Activated T-helper 2 cell treated with anti-CD3 and anti-CD28 coated beads, Interferon-gamma antibody, Interleukin-2, Interleukin-4, amounts not matched to agents 10 μg/mL and 5 μg/mL and 100 μg/mL, durations not matched to agents 14 hours and 24 hours and 36 hours (primary cell): Measurements from ENCODE around the gene RPS6KA2. TPM values are rescaled to one million over a fixed set of nuclear protein-coding genes. Genes with fewer than 3 reads are reported as not detected.

Experiments
- DNase-seq: peaks from one replicate; pipeline ENCODE4 v3.0.0; 2021; ENCODE audit warnings: low spot score
- H3K27ac Mint-ChIP-seq: one replicate; pipeline ENCODE4 v1.8.0; 2021; ENCODE audit warnings: mixed read lengths
- H3K27me3 Mint-ChIP-seq: one replicate; pipeline ENCODE4 v1.8.0; 2021; ENCODE audit warnings: low read depth, mixed read lengths
- H3K36me3 Mint-ChIP-seq: one replicate; pipeline ENCODE4 v1.8.0; 2021; ENCODE audit warnings: low read depth, mixed read lengths
- H3K4me1 Mint-ChIP-seq: one replicate; pipeline ENCODE4 v1.8.0; 2021; ENCODE audit warnings: low read depth, mixed read lengths
- H3K4me3 Mint-ChIP-seq: one replicate; pipeline ENCODE4 v1.8.0; 2021; ENCODE audit warnings: low read depth, mild to moderate bottlenecking, moderate library complexity, mixed read lengths
- H3K9me3 Mint-ChIP-seq: one replicate; pipeline ENCODE4 v1.8.0; 2021; ENCODE audit warnings: mixed read lengths
- intact Hi-C: fragments of 100-400 bp; cut with micrococcal nuclease; formaldehyde crosslinking; loops from one replicate; pipeline ENCODE4 v1.15.1; 2023
- total RNA-seq: library from RNA; stranded (reverse); gene quantifications from 2 replicates; pipeline ENCODE4 v1.2.3, GENCODE V29; 2022

Gene RPS6KA2
- total RNA-seq, 1 donor from 2014 or later, result 2.1 TPM

GRCh38 chr6:166578536-166579236 is 48.4 kb downstream of the RPS6KA2 start:
- Mint-ChIP-seq H3K27ac (no peak overlapping the region), H3K9me3 (peaks cover 5% of the 10 kb centered on the region), H3K4me3 (no peak overlapping the region), H3K36me3 (no peaks in the 10 kb centered on the region), H3K27me3 (no peaks in the 10 kb centered on the region), H3K4me1 (no peaks in the 10 kb centered on the region)
- intact Hi-C loops, result no loop called here
- no peak for DNase-seq

GRCh38 chr6:166575205-166575604 is 51.8 kb downstream of the RPS6KA2 start:
- no peak for DNase-seq
- Mint-ChIP-seq H3K4me1 (no peaks in the 10 kb centered on the region), H3K4me3 (no peak overlapping the region), H3K27me3 (no peaks in the 10 kb centered on the region), H3K9me3 (peaks cover 5% of the 10 kb centered on the region), H3K36me3 (no peaks in the 10 kb centered on the region), H3K27ac (no peak overlapping the region)
- intact Hi-C loops, result no loop called here

- no peaks in the 10 kb centered on the region for H3K27me3 Mint-ChIP-seq
- H3K27ac Mint-ChIP-seq, result no peak overlapping the region
- peaks cover 5% of the 10 kb centered on the region for H3K9me3 Mint-ChIP-seq
- no peak for DNase-seq
- H3K4me1 Mint-ChIP-seq, result no peaks in the 10 kb centered on the region
- intact Hi-C loops, result no loop called here
- no peak overlapping the region for H3K4me3 Mint-ChIP-seq
- no peaks in the 10 kb centered on the region for H3K36me3 Mint-ChIP-seq
These were observed 53.4 kb downstream of the RPS6KA2 start for GRCh38 chr6:166573511-166574216.

GRCh38 chr6:166572370-166573261 is 54.4 kb downstream of the RPS6KA2 start:
- Mint-ChIP-seq H3K27ac (no peak overlapping the region), H3K9me3 (peaks cover 5% of the 10 kb centered on the region), H3K4me1 (no peaks in the 10 kb centered on the region), H3K36me3 (no peaks in the 10 kb centered on the region), H3K4me3 (no peak overlapping the region), H3K27me3 (no peaks in the 10 kb centered on the region)
- no peak for DNase-seq
- intact Hi-C loops, result no loop called here

GRCh38 chr6:166570929-166571713 is 55.9 kb downstream of the RPS6KA2 start:
- DNase-seq, result no peak
- Mint-ChIP-seq H3K9me3 (peaks cover 2% of the 10 kb centered on the region), H3K4me1 (no peaks in the 10 kb centered on the region), H3K4me3 (no peak overlapping the region), H3K27ac (no peak overlapping the region), H3K27me3 (no peaks in the 10 kb centered on the region), H3K36me3 (no peaks in the 10 kb centered on the region)
- intact Hi-C loops, result no loop called here

GRCh38 chr6:166569206-166569605 is 57.8 kb downstream of the RPS6KA2 start:
- Mint-ChIP-seq H3K4me1 (no peaks in the 10 kb centered on the region), H3K27ac (no peak overlapping the region), H3K36me3 (no peaks in the 10 kb centered on the region), H3K27me3 (no peaks in the 10 kb centered on the region), H3K9me3 (no peaks in the 10 kb centered on the region), H3K4me3 (no peak overlapping the region)
- DNase-seq, result no peak
- intact Hi-C loops, result no loop called here

GRCh38 chr6:166567813-166568212 is 59.2 kb downstream of the RPS6KA2 start:
- H3K36me3 Mint-ChIP-seq, result no peaks in the 10 kb centered on the region
- H3K27ac Mint-ChIP-seq, result no peak overlapping the region
- H3K27me3 Mint-ChIP-seq, result no peaks in the 10 kb centered on the region
- intact Hi-C loops, result no loop called here
- H3K4me1 Mint-ChIP-seq, result no peaks in the 10 kb centered on the region
- no peak overlapping the region for H3K4me3 Mint-ChIP-seq
- no peaks in the 10 kb centered on the region for H3K9me3 Mint-ChIP-seq
- no peak for DNase-seq

- DNase-seq, result no peak
- Mint-ChIP-seq H3K27me3 (no peaks in the 10 kb centered on the region), H3K9me3 (no peaks in the 10 kb centered on the region), H3K27ac (no peak overlapping the region), H3K4me3 (no peak overlapping the region), H3K36me3 (no peaks in the 10 kb centered on the region), H3K4me1 (no peaks in the 10 kb centered on the region)
- intact Hi-C loops, result no loop called here
These were observed 59.9 kb downstream of the RPS6KA2 start for GRCh38 chr6:166567107-166567506.

GRCh38 chr6:166566026-166567011 is 60.7 kb downstream of the RPS6KA2 start:
- H3K4me3 Mint-ChIP-seq, result no peak overlapping the region
- no peaks in the 10 kb centered on the region for H3K4me1 Mint-ChIP-seq
- intact Hi-C loops, result no loop called here
- no peaks in the 10 kb centered on the region for H3K9me3 Mint-ChIP-seq
- H3K27ac Mint-ChIP-seq, result no peak overlapping the region
- H3K27me3 Mint-ChIP-seq, result no peaks in the 10 kb centered on the region
- no peaks in the 10 kb centered on the region for H3K36me3 Mint-ChIP-seq
- no peak for DNase-seq

GRCh38 chr6:166565084-166565967 is 61.7 kb downstream of the RPS6KA2 start:
- H3K27me3 Mint-ChIP-seq, result peaks cover under 1% of the 10 kb centered on the region
- no peaks in the 10 kb centered on the region for H3K36me3 Mint-ChIP-seq
- no peak overlapping the region for H3K4me3 Mint-ChIP-seq
- H3K4me1 Mint-ChIP-seq, result no peaks in the 10 kb centered on the region
- intact Hi-C loops, result no loop called here
- no peak overlapping the region for H3K27ac Mint-ChIP-seq
- DNase-seq, result no peak
- H3K9me3 Mint-ChIP-seq, result no peaks in the 10 kb centered on the region

GRCh38 chr6:166563805-166564204 is 63.2 kb downstream of the RPS6KA2 start:
- no peak overlapping the region for H3K27ac Mint-ChIP-seq
- no peak overlapping the region for H3K4me3 Mint-ChIP-seq
- H3K9me3 Mint-ChIP-seq, result no peaks in the 10 kb centered on the region
- peaks cover 1% of the 10 kb centered on the region for H3K27me3 Mint-ChIP-seq
- no peak for DNase-seq
- intact Hi-C loops, result no loop called here
- no peaks in the 10 kb centered on the region for H3K36me3 Mint-ChIP-seq
- no peaks in the 10 kb centered on the region for H3K4me1 Mint-ChIP-seq
